Hematopoietic multipotent progenitor cell treated with erythropoietin and hydrocortisone succinate and interleukin-3 and kit ligand, for 8 days (in vitro differentiated cells): ENCODE results near the gene DDR1.
A peak's percentile ranks its signal among the peaks of the same experiment; 100 is the strongest.
"Not testable (repeated sequence)": the region's sequence is repeated elsewhere in the genome, so short reads cannot be mapped to it uniquely, and the experiment has no call there.

Source experiments
- DNase-seq: peaks from one replicate; pipeline ENCODE4 v3.0.0-alpha.2; 2015

Gene DDR1

GRCh38 chr6:30894935-30895334 lies 10.6 kb downstream of the DDR1 start:
- DNase-seq: no peak

- no peak for DNase-seq
Observed at GRCh38 chr6:30895343-30895742, 11.0 kb downstream of the DDR1 start.

- no peak for DNase-seq
Observed at GRCh38 chr6:30896541-30896940, 12.2 kb downstream of the DDR1 start.

GRCh38 chr6:30897882-30898281 lies 13.6 kb downstream of the DDR1 start:
- DNase-seq: no peak

GRCh38 chr6:30898750-30899360 lies 14.5 kb downstream of the DDR1 start:
- DNase-seq: no peak

GRCh38 chr6:30900863-30901417 lies 16.6 kb downstream of the DDR1 start:
- no peak for DNase-seq

GRCh38 chr6:30901436-30901835 lies 17.1 kb downstream of the DDR1 start:
- no peak for DNase-seq

GRCh38 chr6:30902196-30902595 lies 17.9 kb downstream of the DDR1 start:
- DNase-seq: not testable (repeated sequence)

- DNase-seq: no peak
Observed at GRCh38 chr6:30902709-30903108, 18.4 kb downstream of the DDR1 start.

GRCh38 chr6:30903236-30903635 lies 18.9 kb downstream of the DDR1 start:
- DNase-seq: no peak

- DNase-seq: not testable (repeated sequence)
Observed at GRCh38 chr6:30907290-30907757, 23.0 kb downstream of the DDR1 start.

GRCh38 chr6:30907758-30908591 lies 23.7 kb downstream of the DDR1 start, which contains the start of gene GTF2H4:
TSS of gene GTF2H4 (plus strand) at chr6:30908207.
- DNase-seq: peak; percentile 100

GRCh38 chr6:30908700-30909099 lies 24.4 kb downstream of the DDR1 start:
- DNase-seq: no peak

- DNase-seq: not testable (repeated sequence)
Observed at GRCh38 chr6:30910473-30910872, 26.2 kb downstream of the DDR1 start.

- no peak for DNase-seq
Observed at GRCh38 chr6:30912746-30913520, 28.6 kb downstream of the DDR1 start.

- DNase-seq: no peak
Observed at GRCh38 chr6:30913721-30914075, 29.4 kb downstream of the DDR1 start.

- DNase-seq: peak; percentile 91
Observed at GRCh38 chr6:30914076-30914853, 29.9 kb downstream of the DDR1 start, which contains the start of gene VARS2. TSS of gene VARS2 (plus strand) at chr6:30914238. CDS start at chr6:30914837, 599 bp downstream.

GRCh38 chr6:30914854-30915590 lies 30.7 kb downstream of the DDR1 start:
- DNase-seq: peak; percentile 23

GRCh38 chr6:30915591-30915946 lies 31.2 kb downstream of the DDR1 start:
- peak; percentile 80 for DNase-seq

- DNase-seq: no peak
Observed at GRCh38 chr6:30917041-30917440, 32.7 kb downstream of the DDR1 start.

GRCh38 chr6:30917487-30917886 lies 33.2 kb downstream of the DDR1 start:
- no peak for DNase-seq

GRCh38 chr6:30918670-30919069 lies 34.4 kb downstream of the DDR1 start:
- peak; percentile 54 for DNase-seq
